ENCODE data around the gene PADI4. TPM values are rescaled to one million over a fixed set of nuclear protein-coding genes. Genes with fewer than 3 reads are reported as not detected.

Gene PADI4
- total and polyA plus RNA-seq, 2 donors (not counting 3 experiments of a cell fraction or from before 2014, with no cell fraction given), result not detected

DNA sequence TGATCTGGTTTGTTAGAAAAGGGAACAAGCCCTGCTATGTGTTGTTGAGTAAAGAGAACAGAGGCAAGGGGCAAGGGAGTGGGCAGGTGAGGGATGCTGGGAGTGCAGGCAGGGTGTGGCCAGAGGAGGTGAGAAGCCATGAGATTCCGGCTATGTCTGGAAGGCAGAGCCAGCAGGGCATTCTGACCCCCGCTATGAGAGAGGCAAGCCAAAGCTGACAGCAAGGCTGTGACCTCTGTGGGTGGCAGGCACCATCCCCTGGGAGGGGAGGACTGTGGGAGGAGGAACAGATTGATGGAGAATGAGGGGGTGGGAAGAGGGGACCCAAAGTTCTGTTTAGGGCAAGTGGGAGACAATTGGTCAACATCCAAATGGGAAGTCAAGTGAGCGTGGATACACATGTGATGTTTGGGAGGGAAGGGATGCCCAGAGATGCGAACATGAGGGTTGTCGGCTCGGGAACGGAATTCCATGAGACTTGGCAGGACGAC lies 44.5 kb downstream of the PADI4 start:
- no peaks in the 10 kb centered on the region for H3K79me2 ChIP-seq (ENCODE audit: control insufficient read depth, insufficient read depth, low read length)
- H3K4me1 ChIP-seq (ENCODE audit: control insufficient read depth, extremely low read depth, insufficient read depth, low read length), result no peaks in the 10 kb centered on the region
- no peaks in the 10 kb centered on the region for H3K9me3 ChIP-seq (replicated peaks; ENCODE audit: control insufficient read depth, insufficient read depth, low read length)
- H2AFZ ChIP-seq (ENCODE audit: low read depth, low read length), result no peak overlapping the region
- dilution Hi-C loops (cut with MboI; ENCODE audit: extremely low pct_ligation_motif_present, low sequenced_read_pairs), result no loop called here
- H3K36me3 ChIP-seq (ENCODE audit: control insufficient read depth in 2 of 2, extremely low read depth in 1 of 2, insufficient read depth in 2 of 2, low read length in 2 of 2), result no peaks in the 10 kb centered on the region
- no peak overlapping the region for H3K9ac ChIP-seq (replicated peaks; ENCODE audit: extremely low read depth, insufficient read depth, low read length)
- POLR2A ChIA-PET, result interaction anchor here (0.6 kb wide), 1 partner anchor 10 kb away, joined by 4 read pairs; no protein-coding TSS in a partner anchor
- DNase-seq (ENCODE audit: low read depth, low spot score) (no peak), FAIRE-seq (no peak)
- H3K4me2 ChIP-seq (ENCODE audit: insufficient read depth, low read length), result no peak overlapping the region
- no peak overlapping the region for H3K4me3 ChIP-seq (replicated peaks in 1 of 3; ENCODE audit: insufficient read depth in 1 of 3, low read depth in 1 of 3, low read length in 3 of 3)
- no peak overlapping the region for H3K27ac ChIP-seq (ENCODE audit: insufficient read depth, low read depth, low read length)
- CTCF ChIA-PET, result no interaction called here
- TF ChIP-seq JUN (IDR thresholded peaks at IDR 0.05; ENCODE audit: borderline replicate concordance, insufficient read depth, insufficient read length, low read depth), result no peak
- no peak for TF ChIP-seq FOS (IDR thresholded peaks at IDR 0.05; ENCODE audit: borderline replicate concordance, insufficient read depth, low read length)
- TF ChIP-seq POLR2A (IDR thresholded peaks at IDR 0.05; ENCODE audit: low read depth, low read length), result no peak
- TF ChIP-seq, protein P1, sequence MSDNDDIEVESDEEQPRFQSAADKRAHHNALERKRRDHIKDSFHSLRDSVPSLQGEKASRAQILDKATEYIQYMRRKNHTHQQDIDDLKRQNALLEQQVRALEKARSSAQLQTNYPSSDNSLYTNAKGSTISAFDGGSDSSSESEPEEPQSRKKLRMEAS (IDR thresholded peaks at IDR 0.05; ENCODE audit: insufficient read depth, insufficient read length), result no peak
- TF ChIP-seq EZH2 (IDR thresholded peaks at IDR 0.05; ENCODE audit: borderline replicate concordance, low read depth, low read length, severe bottlenecking), result no peak
- no peak for TF ChIP-seq POLR2AphosphoS5 (IDR thresholded peaks at IDR 0.05; ENCODE audit: insufficient read depth, low read depth, low read length)
- no peak for TF ChIP-seq MYC (IDR thresholded peaks at IDR 0.05; ENCODE audit: low read depth, low read length)
- TF ChIP-seq, protein P2, sequence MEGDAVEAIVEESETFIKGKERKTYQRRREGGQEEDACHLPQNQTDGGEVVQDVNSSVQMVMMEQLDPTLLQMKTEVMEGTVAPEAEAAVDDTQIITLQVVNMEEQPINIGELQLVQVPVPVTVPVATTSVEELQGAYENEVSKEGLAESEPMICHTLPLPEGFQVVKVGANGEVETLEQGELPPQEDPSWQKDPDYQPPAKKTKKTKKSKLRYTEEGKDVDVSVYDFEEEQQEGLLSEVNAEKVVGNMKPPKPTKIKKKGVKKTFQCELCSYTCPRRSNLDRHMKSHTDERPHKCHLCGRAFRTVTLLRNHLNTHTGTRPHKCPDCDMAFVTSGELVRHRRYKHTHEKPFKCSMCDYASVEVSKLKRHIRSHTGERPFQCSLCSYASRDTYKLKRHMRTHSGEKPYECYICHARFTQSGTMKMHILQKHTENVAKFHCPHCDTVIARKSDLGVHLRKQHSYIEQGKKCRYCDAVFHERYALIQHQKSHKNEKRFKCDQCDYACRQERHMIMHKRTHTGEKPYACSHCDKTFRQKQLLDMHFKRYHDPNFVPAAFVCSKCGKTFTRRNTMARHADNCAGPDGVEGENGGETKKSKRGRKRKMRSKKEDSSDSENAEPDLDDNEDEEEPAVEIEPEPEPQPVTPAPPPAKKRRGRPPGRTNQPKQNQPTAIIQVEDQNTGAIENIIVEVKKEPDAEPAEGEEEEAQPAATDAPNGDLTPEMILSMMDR (IDR thresholded peaks at IDR 0.05; ENCODE audit: extremely low read depth in 1 of 2, insufficient read depth in 1 of 2, low read depth in 1 of 2, low read length in 2 of 2), result no peak
- no peak for TF ChIP-seq GATA2 (IDR thresholded peaks at IDR 0.05; ENCODE audit: insufficient read depth, insufficient read length, low read depth, low read length)
- no peaks in the 10 kb centered on the region for H4K20me1 ChIP-seq (replicated peaks; ENCODE audit: control insufficient read depth, extremely low read depth, insufficient read depth, low read length)
- H3K9me1 ChIP-seq (replicated peaks; ENCODE audit: control insufficient read depth, extremely low read depth, insufficient read depth, low read length), result no peaks in the 10 kb centered on the region
- BruUV-seq (replicated peaks), result no TSS peak
- H3K27me3 ChIP-seq (ENCODE audit: control insufficient read depth in 2 of 2, insufficient read depth in 2 of 2, low read length in 2 of 2), result no peaks in the 10 kb centered on the region
- intact Hi-C loops (cut with micrococcal nuclease), result no loop called here
